H1 (cell line): ENCODE data around the gene TOMM5. TPM values are rescaled to one million over a fixed set of nuclear protein-coding genes. Genes with fewer than 3 reads are reported as not detected.

ENCODE experiments used
- CTCF ChIA-PET: fragments of 300-600 bp; sonication (Branson Sonifier 250); formaldehyde crosslinking; loops from one replicate; lab custom pipeline; 2021; ENCODE audit not compliant: partially characterized antibody; lab: Charles Lee
- POLR2A ChIA-PET: fragments of 300-600 bp; sonication (Branson Sonifier 250); formaldehyde crosslinking; loops from one replicate; lab custom pipeline; 2021; ENCODE audit warnings: inconsistent platforms; ENCODE audit not compliant: partially characterized antibody; lab: Charles Lee
- DNase-seq, 2 experiments: peaks; one replicate each; pipeline versions ENCODE4 v3.0.0 to v3.0.0-alpha.2; 2010 to 2022; ENCODE audit warnings: low spot score in 2 of 2, low read depth in 1 of 2, mixed read lengths in 1 of 2
- FAIRE-seq: peaks from 2 replicates; lab custom pipeline; 2011; peaks lifted over from hg19 to GRCh38; lab: Jason Lieb, UNC
- H2AFZ ChIP-seq: 2 replicates; pipeline ENCODE4 v1.8.1; 2012; ENCODE audit warnings: low read length, inconsistent platforms
- H2AK5ac ChIP-seq: 2 replicates; pipeline ENCODE4 v1.6.1; 2013; ENCODE audit warnings: low read depth, low read length
- H2BK120ac ChIP-seq: replicated peaks from 2 replicates; pipeline ENCODE3; 2013; ENCODE audit warnings: low read depth, low read length, inconsistent platforms
- H2BK12ac ChIP-seq: 2 replicates; pipeline ENCODE4 v1.6.1; 2013; ENCODE audit warnings: low read depth, low read length
- H2BK15ac ChIP-seq: 2 replicates; pipeline ENCODE4 v1.6.1; 2013; ENCODE audit warnings: low read length
- H2BK20ac ChIP-seq: 2 replicates; pipeline ENCODE4 v1.6.1; 2013; ENCODE audit warnings: low read length
- H2BK5ac ChIP-seq: 2 replicates; pipeline ENCODE4 v1.6.1; 2013; ENCODE audit warnings: low read depth, low read length
- H3K14ac ChIP-seq: 2 replicates; pipeline ENCODE4 v1.6.1; 2013; ENCODE audit warnings: inconsistent platforms; ENCODE audit not compliant: insufficient read length
- H3K18ac ChIP-seq: 2 replicates; pipeline ENCODE4 v1.6.1; 2013; ENCODE audit warnings: low read length; ENCODE audit errors: extremely low read depth
- H3K23ac ChIP-seq: 2 replicates; pipeline ENCODE4 v1.6.1; 2013; ENCODE audit warnings: inconsistent platforms; ENCODE audit not compliant: insufficient read length
- H3K23me2 ChIP-seq: 2 replicates; pipeline ENCODE4 v1.6.1; 2013; ENCODE audit warnings: low read depth, low read length
- H3K27ac ChIP-seq: 2 replicates; pipeline ENCODE4 v1.6.1; 2011; ENCODE audit warnings: low read depth, low read length, inconsistent platforms
- H3K27me3 ChIP-seq, 4 experiments: replicated peaks in 1 of 4; 1 replicate in 1 of 4; 2 replicates in 3 of 4; pipeline versions ENCODE4 v1.6.1 to v1.8.1; 2011 to 2013; ENCODE audit warnings: low read length in 3 of 4, mild to moderate bottlenecking in 3 of 4, inconsistent platforms in 2 of 4, mixed read lengths in 2 of 4, moderate library complexity in 1 of 4; ENCODE audit not compliant: control insufficient read depth in 3 of 4, insufficient read depth in 3 of 4; ENCODE audit errors: extremely low read depth in 1 of 4
- H3K36me3 ChIP-seq, 4 experiments: 2 replicates each; pipeline versions ENCODE4 v1.6.1 to v1.8.1; 2011 to 2013; ENCODE audit warnings: mild to moderate bottlenecking in 4 of 4, low read length in 3 of 4, moderate library complexity in 2 of 4, control low read depth in 1 of 4, inconsistent platforms in 1 of 4; ENCODE audit not compliant: insufficient read depth in 4 of 4, control insufficient read depth in 2 of 4
- H3K4ac ChIP-seq: replicated peaks from 2 replicates; pipeline ENCODE3; 2013; ENCODE audit warnings: low read length, low read depth, mixed read lengths, inconsistent platforms; ENCODE audit not compliant: insufficient read length
- H3K4me1 ChIP-seq, 4 experiments: replicated peaks in 1 of 4; 1 replicate in 1 of 4; 2 replicates in 3 of 4; pipeline versions ENCODE4 v1.6.1 to v1.8.1; 2011 to 2013; ENCODE audit warnings: low read length in 3 of 4, inconsistent platforms in 2 of 4, mixed read lengths in 1 of 4; ENCODE audit not compliant: insufficient read depth in 4 of 4, control insufficient read depth in 3 of 4
- H3K4me2 ChIP-seq, 2 experiments: 2 replicates each; pipeline versions ENCODE4 v1.6.1 to v1.8.1; 2011 to 2013; ENCODE audit warnings: low read depth in 2 of 2, low read length in 2 of 2, control low read depth in 1 of 2, inconsistent platforms in 1 of 2, mild to moderate bottlenecking in 1 of 2; ENCODE audit not compliant: insufficient read depth in 1 of 2
- H3K4me3 ChIP-seq, 4 experiments: fragments of 200-600, 300-600 bp in 1 of 4; sonication (generic), shearing (Covaris generic), sonication (Bioruptor Twin) in 1 of 4; 2 replicates each; pipeline versions ENCODE4 v1.5.1 to v1.8.1; 2011 to 2016; ENCODE audit warnings: low read length in 4 of 4, low read depth in 3 of 4, control low read depth in 2 of 4, inconsistent platforms in 2 of 4, mild to moderate bottlenecking in 2 of 4, mixed read lengths in 1 of 4, moderate library complexity in 1 of 4; ENCODE audit not compliant: insufficient read depth in 2 of 4; ENCODE audit errors: extremely low read depth in 1 of 4
- H3K56ac ChIP-seq: replicated peaks from 2 replicates; pipeline ENCODE3; 2013; ENCODE audit warnings: low read depth, mild to moderate bottlenecking, mixed read lengths, low read length, inconsistent platforms; ENCODE audit not compliant: insufficient read length
- H3K79me1 ChIP-seq: 2 replicates; pipeline ENCODE4 v1.6.1; 2013; ENCODE audit warnings: low read depth, low read length, control low read depth
- H3K79me2 ChIP-seq, 2 experiments: 2 replicates each; pipeline versions ENCODE4 v1.6.1 to v1.8.1; 2012 to 2013; ENCODE audit warnings: low read length in 2 of 2, mild to moderate bottlenecking in 2 of 2, inconsistent platforms in 1 of 2; ENCODE audit not compliant: insufficient read depth in 2 of 2, control insufficient read depth in 1 of 2
- H3K9ac ChIP-seq, 4 experiments: replicated peaks in 1 of 4; 1 replicate in 1 of 4; 2 replicates in 3 of 4; pipeline versions ENCODE4 v1.6.1 to v1.8.1; 2011 to 2013; ENCODE audit warnings: low read depth in 3 of 4, low read length in 3 of 4, control low read depth in 2 of 4, mild to moderate bottlenecking in 2 of 4, moderate library complexity in 2 of 4, inconsistent platforms in 1 of 4; ENCODE audit errors: extremely low read depth in 1 of 4
- H3K9me3 ChIP-seq, 2 experiments: 2 replicates each; pipeline versions ENCODE4 v1.6.1 to v1.8.1; 2012 to 2013; ENCODE audit warnings: mild to moderate bottlenecking in 2 of 2, moderate library complexity in 2 of 2, control low read depth in 1 of 2, inconsistent platforms in 1 of 2, low read depth in 1 of 2, low read length in 1 of 2, mixed read lengths in 1 of 2; ENCODE audit not compliant: insufficient read depth in 2 of 2
- H4K20me1 ChIP-seq, 2 experiments: replicated peaks in 1 of 2; 2 replicates each; pipeline versions ENCODE3 to v1.8.1; 2011 to 2013; ENCODE audit warnings: inconsistent platforms in 2 of 2, low read length in 2 of 2, mild to moderate bottlenecking in 1 of 2; ENCODE audit not compliant: insufficient read depth in 2 of 2, control insufficient read depth in 1 of 2
- H4K5ac ChIP-seq: 2 replicates; pipeline ENCODE4 v1.6.1; 2013; ENCODE audit warnings: low read length, low read depth, mixed read lengths, inconsistent platforms; ENCODE audit not compliant: insufficient read length
- H4K8ac ChIP-seq: 2 replicates; pipeline ENCODE4 v1.8.0; 2013; ENCODE audit warnings: mild to moderate bottlenecking, moderate library complexity, low read length, inconsistent platforms; ENCODE audit not compliant: insufficient read depth; ENCODE audit errors: extremely low read depth
- H4K91ac ChIP-seq: replicated peaks from 2 replicates; pipeline ENCODE3; 2013; ENCODE audit warnings: low read length, mixed read lengths, inconsistent platforms; ENCODE audit not compliant: insufficient read length
- ASH2L ChIP-seq: fragments of 200-600, 300-600 bp; sonication (generic); IDR thresholded peaks from one replicate; pipeline ENCODE4 v1.7.1; 2017; ENCODE audit warnings: low read length
- ATF2 ChIP-seq: IDR thresholded peaks from 2 replicates; pipeline ENCODE4 v1.6.1; 2012; ENCODE audit warnings: low read length, inconsistent platforms
- CEBPB ChIP-seq: IDR thresholded peaks from 2 replicates; pipeline ENCODE4 v1.6.1; 2012; ENCODE audit warnings: low read depth, low read length
- EZH2 ChIP-seq: fragments of 200-600 bp; sonication (generic); IDR thresholded peaks from 2 replicates; pipeline ENCODE4 v1.7.1; 2012; ENCODE audit warnings: low read depth, mild to moderate bottlenecking, moderate library complexity, low read length, inconsistent platforms; ENCODE audit not compliant: severe bottlenecking
- NANOG ChIP-seq: IDR thresholded peaks from 2 replicates; pipeline ENCODE4 v1.6.1; 2011; ENCODE audit warnings: low read length, low read depth, mild to moderate bottlenecking, inconsistent platforms; ENCODE audit not compliant: insufficient read depth, poor library complexity, severe bottlenecking
- PHF8 ChIP-seq: fragments of 200-600 bp; sonication (generic); conservative IDR thresholded peaks from 2 replicates; pipeline ENCODE4 v1.7.1; 2012; ENCODE audit warnings: low read depth, mild to moderate bottlenecking, inconsistent platforms, low read length, moderate library complexity
- SIRT6 ChIP-seq: IDR thresholded peaks from one replicate; pipeline ENCODE4 v1.7.1; 2012; ENCODE audit warnings: low read length, inconsistent platforms
- TAF1 ChIP-seq: IDR thresholded peaks from 2 replicates; pipeline ENCODE4 v1.6.1; 2011; ENCODE audit warnings: mild to moderate bottlenecking, low read depth, low read length
- TEAD4 ChIP-seq: IDR thresholded peaks from 2 replicates; pipeline ENCODE4 v1.6.1; 2012; ENCODE audit warnings: low read depth, low read length, inconsistent platforms, mixed read lengths
- USF2 ChIP-seq: IDR thresholded peaks from 2 replicates; pipeline ENCODE4 v1.6.1; 2011; ENCODE audit warnings: low read length, improper control_type of control experiment
- WGBS, 2 experiments: shearing (Covaris generic) in 1 of 2; methylation state at CpG; one replicate each; pipeline versions ENCODE4 v1.1.6 to v1.1.7; 2013 to 2015; ENCODE audit warnings: low lambda C conversion rate in 2 of 2, mixed read lengths in 2 of 2, inconsistent platforms in 1 of 2, low coverage in 1 of 2, missing lambda C conversion rate in 1 of 2; ENCODE audit not compliant: insufficient replicate concordance in 2 of 2, insufficient coverage in 1 of 2, insufficient read length in 1 of 2; ENCODE audit errors: extremely low coverage in 1 of 2, missing lambda C conversion rate in 1 of 2; 5-methylcytosine and 5-hydroxymethylcytosine counted together
- polyA plus RNA-seq, 7 experiments: library from polyadenylated mRNA; depleted of rRNA in 3 of 7; stranded (reverse) in 5 of 7; unstranded in 2 of 7; fragments of >200 nt in 5 of 7; fragments of 200-250 nt in 2 of 7; gene quantifications; 1 replicate in 5 of 7; 2 replicates in 1 of 7; 4 replicates in 1 of 7; pipeline versions ENCODE4 v1.2.1 to v1.2.3, GENCODE V29; 2011 to 2013; ENCODE audit warnings: missing spikeins in 2 of 7, mixed read lengths in 2 of 7
- total RNA-seq: library from RNA; stranded (reverse); fragmentation: NEBNext Ultra II Directional; extraction: Animal tissue kit (Norgen Biotek cat#: 25700); gene quantifications from 2 replicates; pipeline ENCODE4 v1.2.1, GENCODE V29; 2021

The TOMM5 gene
- total and polyA plus RNA-seq, 2 of the 8 experiments (the other 6 are each of a cell fraction or from before 2014, with no cell fraction given): 171 to 174 TPM

GRCh38 chr9:37639841-37640240, 47.4 kb upstream of the TOMM5 start:
- no peak overlapping the region for H3K23ac ChIP-seq
- no peak overlapping the region for H2BK15ac ChIP-seq
- H3K27me3 ChIP-seq: no peaks in the 10 kb centered on the region; a peak in 1 of 7 replicates
- no peak overlapping the region for H2BK12ac ChIP-seq
- H3K23me2 ChIP-seq: no peaks in the 10 kb centered on the region
- no peak overlapping the region for H3K4me2 ChIP-seq
- H3K14ac ChIP-seq: no peak overlapping the region
- POLR2A ChIA-PET: no interaction called here
- no peaks in the 10 kb centered on the region for H3K79me2 ChIP-seq
- no peaks in the 10 kb centered on the region for H3K4me1 ChIP-seq
- no peak overlapping the region for H3K27ac ChIP-seq
- H3K36me3 ChIP-seq: no peaks in the 10 kb centered on the region
- no peaks in the 10 kb centered on the region for H3K79me1 ChIP-seq
- H3K4me3 ChIP-seq: no peak overlapping the region
- 93% methylated on average over 3 of the region's 3 CpGs; no CpG with 5 or more reads in 1 of the 2 experiments for WGBS, 2 experiments
- no peaks in the 10 kb centered on the region for H4K20me1 ChIP-seq
- DNase-seq (no peak), FAIRE-seq (no peak)
- no peak overlapping the region for H3K18ac ChIP-seq
- H4K8ac ChIP-seq: no peak overlapping the region
- H3K9ac ChIP-seq: no peak overlapping the region
- H3K9me3 ChIP-seq: no peaks in the 10 kb centered on the region
- H4K91ac ChIP-seq: no peak overlapping the region
- H2BK5ac ChIP-seq: no peak overlapping the region
- no peak overlapping the region for H2BK120ac ChIP-seq
- no peak overlapping the region for H2AK5ac ChIP-seq
- H2AFZ ChIP-seq: no peak overlapping the region
- H3K4ac ChIP-seq: no peak overlapping the region
- CTCF ChIA-PET: no interaction called here
- TF ChIP-seq TEAD4 (no peak), USF2 (no peak), EZH2 (no peak), PHF8 (no peak), TAF1 (no peak), CEBPB (no peak), SIRT6 (no peak), ASH2L (no peak), ATF2 (no peak), NANOG (no peak)
- no peak overlapping the region for H3K56ac ChIP-seq
- H2BK20ac ChIP-seq: no peak overlapping the region
- no peak overlapping the region for H4K5ac ChIP-seq
